ENCODE results near the gene QRSL1. TPM values are rescaled to one million over a fixed set of nuclear protein-coding genes. Genes with fewer than 3 reads are reported as not detected.

The QRSL1 gene
- total and polyA plus RNA-seq, 2 donors (not counting 3 experiments of a cell fraction or from before 2014, with no cell fraction given), result 4.3 to 11.3 TPM

DNA sequence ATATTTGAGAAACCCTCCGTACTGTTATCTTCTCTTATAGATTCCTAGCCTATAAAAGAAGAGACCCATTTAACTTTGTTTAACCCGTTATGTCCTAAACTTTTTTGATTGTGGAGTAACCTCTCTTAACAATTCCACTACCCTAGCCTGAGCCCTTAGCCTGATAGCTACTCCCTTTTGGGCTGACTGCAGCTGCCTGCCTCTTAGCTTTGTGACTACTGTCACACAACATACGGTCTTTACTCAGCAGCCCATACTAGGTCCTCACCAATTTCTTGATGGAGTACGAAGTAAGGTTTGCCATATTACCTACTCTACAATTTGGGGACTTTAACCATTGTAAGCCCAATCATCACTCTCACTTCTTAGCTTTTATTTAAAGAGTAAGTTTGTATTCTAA lies 72.7 kb downstream of the QRSL1 start:
- ChIA-PET POLR2A (no interaction called here), CTCF (interaction anchor here (1.5 kb wide), 1 partner anchor 8 kb away, joined by 3 read pairs; no protein-coding TSS in a partner anchor)
- Histone ChIP-seq H4K20me1 (replicated peaks; ENCODE audit: control insufficient read depth, extremely low read depth, insufficient read depth, low read length) (no peaks in the 10 kb centered on the region), H3K4me3 (replicated peaks in 1 of 3; ENCODE audit: insufficient read depth in 1 of 3, low read depth in 1 of 3, low read length in 3 of 3) (no peak overlapping the region), H3K4me2 (ENCODE audit: insufficient read depth, low read length) (no peak overlapping the region), H3K4me1 (ENCODE audit: control insufficient read depth, extremely low read depth, insufficient read depth, low read length) (no peaks in the 10 kb centered on the region), H3K27me3 (ENCODE audit: control insufficient read depth in 2 of 2, insufficient read depth in 2 of 2, low read length in 2 of 2) (peaks cover under 1 to 2% of the 10 kb centered on the region in 2 experiments), H3K9ac (replicated peaks; ENCODE audit: extremely low read depth, insufficient read depth, low read length) (no peak overlapping the region), H2AFZ (ENCODE audit: low read depth, low read length) (no peak overlapping the region), H3K9me1 (replicated peaks; ENCODE audit: control insufficient read depth, extremely low read depth, insufficient read depth, low read length) (no peaks in the 10 kb centered on the region), H3K27ac (ENCODE audit: insufficient read depth, low read depth, low read length) (no peak overlapping the region), H3K79me2 (ENCODE audit: control insufficient read depth, insufficient read depth, low read length) (no peaks in the 10 kb centered on the region), H3K36me3 (ENCODE audit: control insufficient read depth in 2 of 2, extremely low read depth in 1 of 2, insufficient read depth in 2 of 2, low read length in 2 of 2) (no peaks in the 10 kb centered on the region), H3K9me3 (replicated peaks; ENCODE audit: control insufficient read depth, insufficient read depth, low read length) (no peaks in the 10 kb centered on the region)
- intact Hi-C loops (cut with micrococcal nuclease) (no loop called here), dilution Hi-C loops (cut with MboI; ENCODE audit: extremely low pct_ligation_motif_present, low sequenced_read_pairs) (no loop called here)
- no peak for DNase-seq (ENCODE audit: low read depth, low spot score)
- BruUV-seq (replicated peaks), result no TSS peak
- no peak for TF ChIP-seq JUN (IDR thresholded peaks at IDR 0.05; ENCODE audit: borderline replicate concordance, insufficient read depth, insufficient read length, low read depth)
- no peak for FAIRE-seq

DNA sequence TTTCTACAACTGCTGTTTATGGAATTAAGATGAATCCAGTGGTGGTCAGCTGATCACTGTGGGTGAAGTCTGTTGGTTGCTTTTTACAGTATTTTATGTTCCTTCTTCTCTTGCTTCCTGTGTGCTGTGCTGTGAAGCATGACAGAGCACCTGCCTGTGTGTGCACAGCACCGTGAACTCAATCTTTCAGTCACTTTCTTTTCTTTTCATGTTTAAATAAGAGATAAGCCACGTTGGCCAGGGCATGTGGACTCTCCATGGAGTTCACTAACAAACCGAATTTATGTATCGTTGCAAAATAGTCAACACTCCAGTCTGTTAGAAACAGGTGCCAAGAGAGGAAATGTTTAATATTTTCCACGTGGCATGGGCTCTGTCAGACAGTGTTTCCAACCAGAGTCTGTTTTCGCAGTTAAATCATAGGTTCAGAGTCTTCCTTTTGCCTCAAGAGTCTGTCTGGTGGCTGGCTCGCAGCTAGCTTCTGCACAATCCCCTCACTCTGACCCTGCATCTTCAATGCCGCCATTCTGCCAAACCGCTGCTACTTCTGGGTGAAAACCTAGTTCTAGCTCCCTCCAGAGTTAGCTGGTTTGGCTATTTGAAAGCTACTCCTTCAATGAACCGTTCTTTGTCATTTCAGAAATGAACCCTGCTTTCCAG lies 73.2 kb downstream of the QRSL1 start:
- no TSS peak for BruUV-seq (replicated peaks)
- H3K4me1 ChIP-seq (ENCODE audit: control insufficient read depth, extremely low read depth, insufficient read depth, low read length), result no peaks in the 10 kb centered on the region
- FAIRE-seq (no peak), DNase-seq (ENCODE audit: low read depth, low spot score) (no peak)
- H4K20me1 ChIP-seq (replicated peaks; ENCODE audit: control insufficient read depth, extremely low read depth, insufficient read depth, low read length), result no peaks in the 10 kb centered on the region
- TF ChIP-seq MYC (IDR thresholded peaks at IDR 0.05; ENCODE audit: low read depth, low read length), result no peak
- TF ChIP-seq, protein P1, sequence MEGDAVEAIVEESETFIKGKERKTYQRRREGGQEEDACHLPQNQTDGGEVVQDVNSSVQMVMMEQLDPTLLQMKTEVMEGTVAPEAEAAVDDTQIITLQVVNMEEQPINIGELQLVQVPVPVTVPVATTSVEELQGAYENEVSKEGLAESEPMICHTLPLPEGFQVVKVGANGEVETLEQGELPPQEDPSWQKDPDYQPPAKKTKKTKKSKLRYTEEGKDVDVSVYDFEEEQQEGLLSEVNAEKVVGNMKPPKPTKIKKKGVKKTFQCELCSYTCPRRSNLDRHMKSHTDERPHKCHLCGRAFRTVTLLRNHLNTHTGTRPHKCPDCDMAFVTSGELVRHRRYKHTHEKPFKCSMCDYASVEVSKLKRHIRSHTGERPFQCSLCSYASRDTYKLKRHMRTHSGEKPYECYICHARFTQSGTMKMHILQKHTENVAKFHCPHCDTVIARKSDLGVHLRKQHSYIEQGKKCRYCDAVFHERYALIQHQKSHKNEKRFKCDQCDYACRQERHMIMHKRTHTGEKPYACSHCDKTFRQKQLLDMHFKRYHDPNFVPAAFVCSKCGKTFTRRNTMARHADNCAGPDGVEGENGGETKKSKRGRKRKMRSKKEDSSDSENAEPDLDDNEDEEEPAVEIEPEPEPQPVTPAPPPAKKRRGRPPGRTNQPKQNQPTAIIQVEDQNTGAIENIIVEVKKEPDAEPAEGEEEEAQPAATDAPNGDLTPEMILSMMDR (IDR thresholded peaks at IDR 0.05; ENCODE audit: extremely low read depth in 1 of 2, insufficient read depth in 1 of 2, low read depth in 1 of 2, low read length in 2 of 2), result no peak
- no peak for TF ChIP-seq JUN (IDR thresholded peaks at IDR 0.05; ENCODE audit: borderline replicate concordance, insufficient read depth, insufficient read length, low read depth)
- TF ChIP-seq, protein P2, sequence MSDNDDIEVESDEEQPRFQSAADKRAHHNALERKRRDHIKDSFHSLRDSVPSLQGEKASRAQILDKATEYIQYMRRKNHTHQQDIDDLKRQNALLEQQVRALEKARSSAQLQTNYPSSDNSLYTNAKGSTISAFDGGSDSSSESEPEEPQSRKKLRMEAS (IDR thresholded peaks at IDR 0.05; ENCODE audit: insufficient read depth, insufficient read length), result no peak
- no peak for TF ChIP-seq EZH2 (IDR thresholded peaks at IDR 0.05; ENCODE audit: borderline replicate concordance, low read depth, low read length, severe bottlenecking)
- TF ChIP-seq FOS (IDR thresholded peaks at IDR 0.05; ENCODE audit: borderline replicate concordance, insufficient read depth, low read length), result no peak
- TF ChIP-seq POLR2A (IDR thresholded peaks at IDR 0.05; ENCODE audit: low read depth, low read length), result no peak
- no peak for TF ChIP-seq POLR2AphosphoS5 (IDR thresholded peaks at IDR 0.05; ENCODE audit: insufficient read depth, low read depth, low read length)
- TF ChIP-seq GATA2 (IDR thresholded peaks at IDR 0.05; ENCODE audit: insufficient read depth, insufficient read length, low read depth, low read length), result no peak
- no peaks in the 10 kb centered on the region for H3K9me1 ChIP-seq (replicated peaks; ENCODE audit: control insufficient read depth, extremely low read depth, insufficient read depth, low read length)
- CTCF ChIA-PET, result interaction anchor here (1.5 kb wide), 1 partner anchor 9 kb away, joined by 3 read pairs; no protein-coding TSS in a partner anchor
- dilution Hi-C loops (cut with MboI; ENCODE audit: extremely low pct_ligation_motif_present, low sequenced_read_pairs), result no loop called here
- H3K9me3 ChIP-seq (replicated peaks; ENCODE audit: control insufficient read depth, insufficient read depth, low read length), result no peaks in the 10 kb centered on the region
- intact Hi-C loops (cut with micrococcal nuclease), result no loop called here
- no peak overlapping the region for H3K4me3 ChIP-seq (replicated peaks in 1 of 3; ENCODE audit: insufficient read depth in 1 of 3, low read depth in 1 of 3, low read length in 3 of 3)
- H2AFZ ChIP-seq (ENCODE audit: low read depth, low read length), result no peak overlapping the region
- no peaks in the 10 kb centered on the region for H3K79me2 ChIP-seq (ENCODE audit: control insufficient read depth, insufficient read depth, low read length)
- POLR2A ChIA-PET, result no interaction called here
- H3K27me3 ChIP-seq (ENCODE audit: control insufficient read depth in 2 of 2, insufficient read depth in 2 of 2, low read length in 2 of 2), result peaks cover 0 to 2% of the 10 kb centered on the region in 2 experiments
- H3K9ac ChIP-seq (replicated peaks; ENCODE audit: extremely low read depth, insufficient read depth, low read length), result no peak overlapping the region
- H3K27ac ChIP-seq (ENCODE audit: insufficient read depth, low read depth, low read length), result no peak overlapping the region
- no peaks in the 10 kb centered on the region for H3K36me3 ChIP-seq (ENCODE audit: control insufficient read depth in 2 of 2, extremely low read depth in 1 of 2, insufficient read depth in 2 of 2, low read length in 2 of 2)
- no peak overlapping the region for H3K4me2 ChIP-seq (ENCODE audit: insufficient read depth, low read length)

All from endothelial cell of umbilical vein (primary cell).